Transverse colon (tissue), 4 donors: Measurements from ENCODE around the gene TENM4. TPM values are rescaled to one million over a fixed set of nuclear protein-coding genes. Genes with fewer than 3 reads are reported as not detected.

Experiments used
- DNase-seq: peaks from one replicate; pipeline ENCODE4 v3.0.0-alpha.2; 2019
- H3K27ac ChIP-seq, 4 donors: fragments of 200-600 bp; sonication (generic); 2 replicates each; pipeline ENCODE4 v1.5.1; 2016 to 2018; ENCODE audit warnings: inconsistent platforms in 4 of 4
- H3K27me3 ChIP-seq: fragments of 200-600 bp; sonication (generic); 2 replicates; pipeline ENCODE4 v1.5.1; 2017; ENCODE audit warnings: inconsistent platforms
- H3K36me3 ChIP-seq, 4 donors: fragments of 200-600 bp; sonication (generic); 2 replicates each; pipeline ENCODE4 v1.5.1; 2017 to 2019; ENCODE audit warnings: inconsistent platforms in 4 of 4
- H3K4me1 ChIP-seq, 4 donors: fragments of 200-600 bp; sonication (generic); 2 replicates each; pipeline ENCODE4 v1.5.1; 2017 to 2020; ENCODE audit warnings: inconsistent platforms in 4 of 4
- H3K4me3 ChIP-seq, 4 donors: fragments of 200-600 bp; sonication (generic); 1 replicate in 1 of 4; 2 replicates in 3 of 4; pipeline versions ENCODE4 v1.5.1 to v1.6.1; 2017 to 2019; ENCODE audit warnings: inconsistent platforms in 4 of 4
- H3K9me3 ChIP-seq, 2 donors: fragments of 200-600 bp; sonication (generic); 2 replicates each; pipeline ENCODE4 v1.5.1; 2017 to 2019; ENCODE audit warnings: inconsistent platforms in 2 of 2
- EP300 ChIP-seq: sonication (generic); formaldehyde crosslinking; IDR thresholded peaks from one replicate; pipeline ENCODE4 v1.6.1; 2017; ENCODE audit warnings: antibody characterized with exemption, low read depth
- POLR2A ChIP-seq: fragments of 450-650 bp; IDR thresholded peaks from one replicate; pipeline ENCODE4 v1.6.1; 2016; ENCODE audit warnings: antibody characterized with exemption, mild to moderate bottlenecking, moderate library complexity
- POLR2AphosphoS5 ChIP-seq, 3 donors: sonication (generic); formaldehyde crosslinking; IDR thresholded peaks; one replicate each; pipeline ENCODE4 v1.6.1; 2016; ENCODE audit warnings: antibody characterized with exemption in 3 of 3
- WGBS, 2 donors: methylation state at CpG; one replicate each; pipeline ENCODE4 v1.1.5; 2018; ENCODE audit warnings: low coverage in 1 of 2; 5-methylcytosine and 5-hydroxymethylcytosine counted together
- in situ Hi-C, 4 donors: fragments of 200-750 bp; cut with MboI; loops; one replicate each; pipeline versions ENCODE4 v1.15.0 to v1.15.1; 2017; ENCODE audit warnings: low sequenced_read_pairs in 3 of 4, low pct_ligation_motif_present in 1 of 4, low pct_unique_long_range_greater_than_20kb in 1 of 4
- intact Hi-C: fragments of 100-400 bp; cut with DNase I; formaldehyde crosslinking; loops from one replicate; pipeline ENCODE4 v1.15.1; 2023; ENCODE audit warnings: low total_unique reads
- total RNA-seq, 4 donors: library from RNA; depleted of rRNA; stranded (reverse); fragments of >200 nt; gene quantifications; one replicate each; pipeline ENCODE4 v1.1.0, GENCODE V29; 2016
- TF ChIP-seq, protein P1 (sequence below), 5 experiments: fragments of 200-600 bp in 3 of 5; fragments of 450-650 bp in 2 of 5; sonication (generic) in 3 of 5; IDR thresholded peaks; 1 replicate in 2 of 5; 2 replicates in 3 of 5; pipeline ENCODE4 v1.5.1; 2016 to 2017; ENCODE audit warnings: antibody characterized with exemption in 5 of 5, inconsistent platforms in 3 of 5, mild to moderate bottlenecking in 2 of 5, moderate library complexity in 1 of 5

TENM4 gene
- total RNA-seq, 4 donors from 2014 or later: 0.14 to 0.79 (median 0.39) TPM

GRCh38 chr11:79261684-79262083 is 179.1 kb downstream of the TENM4 start:
- H3K27ac ChIP-seq: no peak overlapping the region
- H3K4me3 ChIP-seq: no peak overlapping the region
- no peaks in the 10 kb centered on the region for H3K9me3 ChIP-seq
- intact Hi-C loops: no loop called here
- H3K4me1 ChIP-seq: no peaks in the 10 kb centered on the region
- TF ChIP-seq POLR2AphosphoS5 (IDR thresholded peaks at IDR 0.05) (no peak), EP300 (no peak), POLR2A (no peak)
- TF ChIP-seq, protein P1, sequence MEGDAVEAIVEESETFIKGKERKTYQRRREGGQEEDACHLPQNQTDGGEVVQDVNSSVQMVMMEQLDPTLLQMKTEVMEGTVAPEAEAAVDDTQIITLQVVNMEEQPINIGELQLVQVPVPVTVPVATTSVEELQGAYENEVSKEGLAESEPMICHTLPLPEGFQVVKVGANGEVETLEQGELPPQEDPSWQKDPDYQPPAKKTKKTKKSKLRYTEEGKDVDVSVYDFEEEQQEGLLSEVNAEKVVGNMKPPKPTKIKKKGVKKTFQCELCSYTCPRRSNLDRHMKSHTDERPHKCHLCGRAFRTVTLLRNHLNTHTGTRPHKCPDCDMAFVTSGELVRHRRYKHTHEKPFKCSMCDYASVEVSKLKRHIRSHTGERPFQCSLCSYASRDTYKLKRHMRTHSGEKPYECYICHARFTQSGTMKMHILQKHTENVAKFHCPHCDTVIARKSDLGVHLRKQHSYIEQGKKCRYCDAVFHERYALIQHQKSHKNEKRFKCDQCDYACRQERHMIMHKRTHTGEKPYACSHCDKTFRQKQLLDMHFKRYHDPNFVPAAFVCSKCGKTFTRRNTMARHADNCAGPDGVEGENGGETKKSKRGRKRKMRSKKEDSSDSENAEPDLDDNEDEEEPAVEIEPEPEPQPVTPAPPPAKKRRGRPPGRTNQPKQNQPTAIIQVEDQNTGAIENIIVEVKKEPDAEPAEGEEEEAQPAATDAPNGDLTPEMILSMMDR (IDR thresholded peaks at IDR 0.05): no peak
- no peak for DNase-seq
- no peaks in the 10 kb centered on the region for H3K27me3 ChIP-seq
- WGBS, 2 donors: 94% methylated on average over 3 of the region's 3 CpGs; no CpG with 5 or more reads in 1 of the 2 donors
- in situ Hi-C loops: no loop called here
- H3K36me3 ChIP-seq: no peaks in the 10 kb centered on the region

DNA sequence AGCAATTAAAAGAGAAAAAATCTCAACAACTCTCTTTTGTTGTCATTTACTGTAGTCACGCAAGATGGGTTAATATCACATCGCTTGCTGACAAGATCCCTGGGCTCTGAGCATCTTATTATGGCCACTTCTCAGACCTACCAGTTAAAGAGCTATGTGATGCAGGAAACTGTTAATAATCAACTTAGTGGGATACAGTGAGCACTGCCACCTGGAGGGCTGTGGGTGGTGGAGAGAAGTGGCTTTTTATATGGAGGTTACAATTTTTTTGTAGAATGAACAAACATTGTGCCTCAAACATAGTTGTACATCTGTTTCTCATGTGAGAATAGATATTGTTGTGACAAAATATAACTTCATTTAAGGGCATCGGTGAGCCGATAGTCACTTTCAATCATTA is 181.0 kb downstream of the TENM4 start:
- Histone ChIP-seq H3K36me3 (no peaks in the 10 kb centered on the region), H3K4me1 (no peaks in the 10 kb centered on the region), H3K27me3 (no peaks in the 10 kb centered on the region), H3K27ac (no peak overlapping the region), H3K4me3 (no peak overlapping the region), H3K9me3 (no peaks in the 10 kb centered on the region)
- intact Hi-C loops (no loop called here), in situ Hi-C loops (no loop called here)
- no peak for TF ChIP-seq POLR2A
- DNase-seq: no peak
- 86 to 95% methylated on average over 4 of the region's 4 CpGs for WGBS, 2 donors

DNA sequence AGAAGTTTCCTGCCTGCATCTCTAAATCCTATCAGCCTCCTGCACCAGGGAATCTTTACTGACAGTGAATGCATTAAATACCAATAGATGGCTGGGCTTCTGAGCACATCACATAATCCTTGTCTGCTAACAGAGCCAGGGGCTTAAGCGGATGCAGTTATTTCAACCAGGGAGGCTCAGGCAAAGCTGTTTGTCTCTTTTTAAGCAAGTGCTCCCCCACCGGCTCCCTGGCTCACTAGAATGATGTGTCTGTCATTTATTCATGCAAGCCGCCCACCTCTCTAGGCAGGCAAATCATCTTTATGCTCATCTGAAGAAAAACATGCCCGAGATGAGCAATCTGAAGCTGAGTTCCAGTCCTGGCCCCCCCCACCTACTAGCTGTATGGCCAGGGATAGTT is 182.3 kb downstream of the TENM4 start:
- Histone ChIP-seq H3K27me3 (peaks cover 5% of the 10 kb centered on the region), H3K27ac (no peak overlapping the region), H3K9me3 (no peaks in the 10 kb centered on the region), H3K4me3 (no peak overlapping the region), H3K4me1 (no peaks in the 10 kb centered on the region), H3K36me3 (no peaks in the 10 kb centered on the region)
- in situ Hi-C loops (no loop called here), intact Hi-C loops (no loop called here)
- no peak for TF ChIP-seq POLR2AphosphoS5 (IDR thresholded peaks at IDR 0.05)
- TF ChIP-seq, protein P1 (IDR thresholded peaks at IDR 0.05): no peak
- TF ChIP-seq POLR2A: no peak
- TF ChIP-seq EP300: no peak
- DNase-seq: no peak
- 67 to 86% methylated on average over 1 to 4 of the region's 4 CpGs for WGBS, 2 donors

DNA sequence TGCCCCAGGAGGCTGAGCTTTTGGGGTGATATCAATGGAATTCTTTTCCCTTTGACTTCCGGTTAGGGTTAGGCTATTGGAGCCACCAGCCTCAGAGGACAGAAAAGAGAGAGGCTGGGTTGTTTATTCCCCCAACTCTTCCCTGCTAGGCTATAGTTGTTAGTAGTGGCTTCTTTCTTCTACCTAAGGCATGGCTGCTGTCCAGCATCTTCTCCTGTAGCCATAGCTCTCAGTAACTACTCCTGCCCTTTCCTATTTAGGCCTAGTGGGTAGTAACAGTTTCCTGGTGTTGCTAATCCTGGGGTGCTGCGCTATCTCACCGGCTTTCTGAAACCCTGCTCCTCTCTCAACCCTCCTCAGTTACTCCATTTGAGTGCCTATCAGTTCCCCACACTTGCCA is 184.9 kb downstream of the TENM4 start:
- TF ChIP-seq POLR2A (no peak), POLR2AphosphoS5 (IDR thresholded peaks at IDR 0.05) (no peak), EP300 (no peak)
- TF ChIP-seq, protein P1 (IDR thresholded peaks at IDR 0.05): no peak
- in situ Hi-C loops: no loop called here
- Histone ChIP-seq H3K9me3 (no peaks in the 10 kb centered on the region), H3K27ac (no peak overlapping the region), H3K4me1 (no peaks in the 10 kb centered on the region), H3K4me3 (no peak overlapping the region), H3K27me3 (peaks cover 5% of the 10 kb centered on the region), H3K36me3 (no peaks in the 10 kb centered on the region)
- 86 to 93% methylated on average over 3 of the region's 3 CpGs for WGBS, 2 donors
- intact Hi-C loops: no loop called here
- DNase-seq: no peak

DNA sequence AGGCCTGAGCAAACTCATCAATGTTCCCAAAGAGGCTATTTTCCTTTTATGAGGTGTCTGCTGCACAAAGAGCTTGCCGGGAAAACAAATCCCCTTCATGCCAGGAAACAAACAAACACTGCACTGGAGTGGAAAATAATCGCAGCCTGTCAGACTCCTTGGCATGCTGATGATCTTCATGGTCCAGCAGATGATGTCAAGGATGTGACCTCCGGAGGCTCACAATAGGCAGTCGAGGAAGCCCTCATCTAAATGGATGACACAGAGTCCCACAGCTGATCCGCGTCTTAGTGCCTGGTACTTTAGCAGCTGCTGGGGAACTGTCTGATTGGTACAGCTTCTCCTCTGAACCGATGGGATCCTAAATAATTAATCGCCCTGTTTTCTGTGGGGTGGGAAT is 187.6 kb downstream of the TENM4 start:
- H3K9me3 ChIP-seq: no peaks in the 10 kb centered on the region
- WGBS, 2 donors: 69 to 100% methylated on average over 1 to 8 of the region's 8 CpGs
- H3K27ac ChIP-seq: no peak overlapping the region
- no peak for TF ChIP-seq POLR2A
- no peak for TF ChIP-seq POLR2AphosphoS5 (IDR thresholded peaks at IDR 0.05)
- no peak for TF ChIP-seq EP300
- TF ChIP-seq, protein P1 (IDR thresholded peaks at IDR 0.05): no peak
- H3K27me3 ChIP-seq: peaks cover 5% of the 10 kb centered on the region
- DNase-seq: no peak
- H3K36me3 ChIP-seq: no peaks in the 10 kb centered on the region
- H3K4me1 ChIP-seq: no peaks in the 10 kb centered on the region
- in situ Hi-C loops: no loop called here
- H3K4me3 ChIP-seq: no peak overlapping the region
- intact Hi-C loops: no loop called here
